NT2/D1 (cell line): ENCODE data around the gene KLHL12.

Experiments used
- DNase-seq: peaks from one replicate; pipeline ENCODE4 v3.0.0-alpha.2; 2011; ENCODE audit warnings: low read depth, low spot score
- H3K27me3 ChIP-seq: 2 replicates; pipeline ENCODE4 v1.6.0; 2011; ENCODE audit warnings: mild to moderate bottlenecking; ENCODE audit not compliant: insufficient read length, insufficient read depth
- H3K36me3 ChIP-seq: 2 replicates; pipeline ENCODE4 v1.6.1; 2011; ENCODE audit warnings: mild to moderate bottlenecking, low read length, mixed read lengths; ENCODE audit not compliant: insufficient read depth, insufficient read length
- H3K4me1 ChIP-seq: 2 replicates; pipeline ENCODE4 v1.5.1; 2011; ENCODE audit not compliant: insufficient read depth, insufficient read length
- H3K4me3 ChIP-seq: 2 replicates; pipeline ENCODE4 v1.5.1; 2011; ENCODE audit warnings: low read depth; ENCODE audit not compliant: insufficient read length
- H3K9ac ChIP-seq: 2 replicates; pipeline ENCODE4 v1.6.0; 2011; ENCODE audit warnings: low read depth; ENCODE audit not compliant: insufficient read length
- H3K9me3 ChIP-seq: 2 replicates; pipeline ENCODE4 v1.5.1; 2011; ENCODE audit warnings: mild to moderate bottlenecking, low read length; ENCODE audit not compliant: insufficient read depth
- SUZ12 ChIP-seq: IDR thresholded peaks from 2 replicates; pipeline ENCODE4 v1.6.1; 2011; ENCODE audit not compliant: insufficient read length, insufficient read depth; ENCODE audit errors: extremely low read depth
- YY1 ChIP-seq: IDR thresholded peaks from 2 replicates; pipeline ENCODE4 v1.6.1; 2011; ENCODE audit not compliant: insufficient read length, insufficient read depth
- ZNF274 ChIP-seq: IDR thresholded peaks from 2 replicates; pipeline ENCODE4 v1.6.1; 2011; ENCODE audit warnings: mild to moderate bottlenecking, low read depth, low read length

Gene KLHL12

GRCh38 chr1:202957733-202958543 is 30.9 kb upstream of the KLHL12 start, which contains the start of gene ADIPOR1:
TSS of gene ADIPOR1 (minus strand) at chr1:202958312. CDS start at chr1:202951070, 7,242 bp downstream.
- Histone ChIP-seq H3K9ac (peak within 1 kb of the TSS; percentile 91), H3K4me3 (peak within 1 kb of the TSS; percentile 90), H3K36me3 (peaks cover 52% of the 10 kb centered on the region), H3K4me1 (no peaks in the 10 kb centered on the region), H3K9me3 (no peaks in the 10 kb centered on the region), H3K27me3 (peaks cover 3% of the 10 kb centered on the region)
- no peak for TF ChIP-seq ZNF274
- TF ChIP-seq YY1: no peak
- TF ChIP-seq SUZ12: no peak
- DNase-seq: peak; percentile 86

GRCh38 chr1:202956969-202957368 is 29.9 kb upstream of the KLHL12 start:
- Histone ChIP-seq H3K4me3 (peak overlapping the region; percentile 90), H3K4me1 (no peaks in the 10 kb centered on the region), H3K9ac (peak overlapping the region; percentile 91), H3K27me3 (peaks cover 3% of the 10 kb centered on the region), H3K36me3 (peaks cover 43% of the 10 kb centered on the region), H3K9me3 (no peaks in the 10 kb centered on the region)
- DNase-seq: no peak
- TF ChIP-seq ZNF274 (no peak), YY1 (no peak), SUZ12 (no peak)

- no peak overlapping the region for H3K4me3 ChIP-seq
- H3K36me3 ChIP-seq: peaks cover 51% of the 10 kb centered on the region
- H3K9ac ChIP-seq: no peak overlapping the region
- peaks cover 3% of the 10 kb centered on the region for H3K27me3 ChIP-seq
- DNase-seq: no peak
- no peaks in the 10 kb centered on the region for H3K9me3 ChIP-seq
- no peaks in the 10 kb centered on the region for H3K4me1 ChIP-seq
- no peak for TF ChIP-seq SUZ12
- no peak for TF ChIP-seq ZNF274
- no peak for TF ChIP-seq YY1
These were observed 27.2 kb upstream of the KLHL12 start for GRCh38 chr1:202954057-202954745.

GRCh38 chr1:202953392-202953791 is 26.4 kb upstream of the KLHL12 start:
- peaks cover 58% of the 10 kb centered on the region for H3K36me3 ChIP-seq
- H3K9ac ChIP-seq: no peak overlapping the region
- H3K4me1 ChIP-seq: no peaks in the 10 kb centered on the region
- H3K27me3 ChIP-seq: peaks cover under 1% of the 10 kb centered on the region
- H3K4me3 ChIP-seq: no peak overlapping the region
- TF ChIP-seq SUZ12: no peak
- no peaks in the 10 kb centered on the region for H3K9me3 ChIP-seq
- DNase-seq: no peak

- TF ChIP-seq SUZ12 (no peak), ZNF274 (no peak), YY1 (no peak)
These were observed 25.8 kb upstream of the KLHL12 start for GRCh38 chr1:202952818-202953217.

GRCh38 chr1:202952099-202952498 is 25.1 kb upstream of the KLHL12 start:
- Histone ChIP-seq H3K27me3 (no peaks in the 10 kb centered on the region), H3K4me1 (no peaks in the 10 kb centered on the region), H3K4me3 (no peak overlapping the region), H3K9me3 (no peaks in the 10 kb centered on the region), H3K9ac (no peak overlapping the region), H3K36me3 (peaks cover 68% of the 10 kb centered on the region)
- TF ChIP-seq ZNF274: no peak
- TF ChIP-seq YY1: no peak
- TF ChIP-seq SUZ12: no peak
- no peak for DNase-seq

More at GRCh38 chr1:202952818-202953217, 25.8 kb upstream of the KLHL12 start:
- Histone ChIP-seq H3K9me3 (no peaks in the 10 kb centered on the region), H3K9ac (no peak overlapping the region), H3K27me3 (no peaks in the 10 kb centered on the region), H3K36me3 (peaks cover 64% of the 10 kb centered on the region), H3K4me1 (no peaks in the 10 kb centered on the region), H3K4me3 (no peak overlapping the region)
- no peak for DNase-seq

- no peak overlapping the region for H3K4me3 ChIP-seq
- TF ChIP-seq ZNF274 (no peak), SUZ12 (no peak), YY1 (no peak)
- H3K4me1 ChIP-seq: no peaks in the 10 kb centered on the region
- H3K36me3 ChIP-seq: peaks cover 69% of the 10 kb centered on the region
- no peaks in the 10 kb centered on the region for H3K27me3 ChIP-seq
- DNase-seq: no peak
- no peaks in the 10 kb centered on the region for H3K9me3 ChIP-seq
- H3K9ac ChIP-seq: no peak overlapping the region
These were observed 24.4 kb upstream of the KLHL12 start for GRCh38 chr1:202951437-202951836.
